Dedifferentiated amniotic fluid mesenchymal stem cell (primary cell): Measurements from ENCODE around the gene NKTR.

Experiments
- DNase-seq: peaks from one replicate; pipeline ENCODE4 v3.0.0-alpha.2; 2016; ENCODE audit errors: extremely low spot score

NKTR gene

GRCh38 chr3:42662037-42662812, 61.7 kb downstream of the NKTR start:
- DNase-seq, result no peak

- DNase-seq, result no peak
Measured at GRCh38 chr3:42662813-42663535, 62.5 kb downstream of the NKTR start.

- no peak for DNase-seq
Measured at GRCh38 chr3:42663581-42664437, 63.3 kb downstream of the NKTR start.

GRCh38 chr3:42664438-42664803, 63.9 kb downstream of the NKTR start:
- DNase-seq, result no peak

- no peak for DNase-seq
Measured at GRCh38 chr3:42665050-42665878, 64.8 kb downstream of the NKTR start.

- DNase-seq, result no peak
Measured at GRCh38 chr3:42666022-42666421, 65.5 kb downstream of the NKTR start.

GRCh38 chr3:42666577-42666998, 66.1 kb downstream of the NKTR start:
- no peak for DNase-seq

- no peak for DNase-seq
Measured at GRCh38 chr3:42667096-42667522, 66.6 kb downstream of the NKTR start.

GRCh38 chr3:42667523-42668412, 67.3 kb downstream of the NKTR start:
- no peak for DNase-seq

- no peak for DNase-seq
Measured at GRCh38 chr3:42668413-42668760, 67.9 kb downstream of the NKTR start.

GRCh38 chr3:42668793-42669217, 68.3 kb downstream of the NKTR start:
- no peak for DNase-seq

GRCh38 chr3:42670051-42670576, 69.6 kb downstream of the NKTR start:
- DNase-seq, result no peak

GRCh38 chr3:42670670-42671069, 70.2 kb downstream of the NKTR start:
- no peak for DNase-seq

GRCh38 chr3:42672515-42672914, 72.0 kb downstream of the NKTR start:
- no peak for DNase-seq

- DNase-seq, result no peak
Measured at GRCh38 chr3:42673082-42673481, 72.6 kb downstream of the NKTR start.

GRCh38 chr3:42674146-42674545, 73.7 kb downstream of the NKTR start:
- DNase-seq, result no peak

GRCh38 chr3:42675909-42676308, 75.4 kb downstream of the NKTR start:
- no peak for DNase-seq

GRCh38 chr3:42678447-42678846, 78.0 kb downstream of the NKTR start:
- DNase-seq, result no peak

- DNase-seq, result no peak
Measured at GRCh38 chr3:42680271-42680670, 79.8 kb downstream of the NKTR start.

- no peak for DNase-seq
Measured at GRCh38 chr3:42680806-42681205, 80.3 kb downstream of the NKTR start.
